DMS153 treated with DMSO at 0.1 percent for 48 hours (cell line): ENCODE results near the gene COL4A6.

Experiments used
- DNase-seq: peaks from one replicate; lab custom pipeline; 2025; ENCODE audit not compliant: unreplicated experiment; lab: John Stamatoyannopoulos, UW

COL4A6 gene

DNA sequence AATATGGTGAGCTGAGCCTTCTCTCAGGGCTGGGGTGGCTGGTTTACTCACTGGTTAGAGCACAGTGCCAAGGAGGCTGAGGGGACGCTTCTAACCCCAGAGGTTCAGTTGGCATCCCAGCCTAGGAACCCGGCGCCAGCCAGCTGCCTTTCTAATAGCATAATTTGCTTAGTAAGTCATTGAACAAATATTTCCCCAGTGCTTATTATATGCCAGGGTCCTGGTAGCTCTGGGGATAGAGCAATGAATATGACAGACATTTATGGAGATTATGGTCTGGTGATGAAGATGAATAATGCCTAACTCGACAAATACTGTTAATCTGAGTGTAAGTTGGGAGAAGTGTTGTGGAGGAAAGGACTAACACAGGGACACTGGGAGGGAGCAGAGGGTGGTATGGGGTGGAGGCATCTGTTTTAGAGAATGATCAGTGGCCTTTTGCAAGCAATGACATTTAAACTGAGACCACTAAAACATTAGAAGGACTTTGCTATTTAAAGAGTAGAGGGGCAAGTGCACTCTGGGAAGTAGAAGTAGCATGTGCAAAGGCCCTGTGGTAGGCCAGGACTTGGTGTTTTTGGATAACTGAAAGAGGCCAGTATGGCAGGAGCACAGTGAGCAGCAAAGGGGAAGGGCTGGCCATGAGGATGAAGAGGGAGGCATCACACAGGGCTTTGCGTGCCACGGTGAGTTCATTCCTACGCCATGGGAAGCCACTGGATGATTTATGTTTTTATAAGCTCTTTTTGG is 274.7 kb downstream of the COL4A6 start:
- DNase-seq, result no peak

DNA sequence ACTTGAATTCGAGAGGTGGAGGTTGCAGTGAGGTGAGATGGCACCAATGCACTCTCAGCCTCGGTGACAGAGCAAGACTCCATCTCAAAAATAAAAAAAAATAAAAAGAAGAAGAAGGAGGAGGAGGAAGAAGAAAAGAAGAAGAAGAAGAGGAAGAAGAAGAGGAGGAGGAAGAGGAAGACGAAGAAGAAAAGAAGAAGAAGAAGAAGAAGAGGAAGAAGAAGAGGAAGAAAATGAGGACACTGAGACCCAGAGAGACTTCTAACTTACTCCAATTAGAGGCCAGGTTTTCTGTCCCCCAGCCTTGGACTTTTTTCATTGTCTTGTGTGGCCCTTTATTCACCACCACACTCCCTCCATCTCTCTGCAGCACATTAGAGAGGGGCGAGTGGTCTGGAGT is 276.0 kb downstream of the COL4A6 start:
- DNase-seq, result no peak

DNA sequence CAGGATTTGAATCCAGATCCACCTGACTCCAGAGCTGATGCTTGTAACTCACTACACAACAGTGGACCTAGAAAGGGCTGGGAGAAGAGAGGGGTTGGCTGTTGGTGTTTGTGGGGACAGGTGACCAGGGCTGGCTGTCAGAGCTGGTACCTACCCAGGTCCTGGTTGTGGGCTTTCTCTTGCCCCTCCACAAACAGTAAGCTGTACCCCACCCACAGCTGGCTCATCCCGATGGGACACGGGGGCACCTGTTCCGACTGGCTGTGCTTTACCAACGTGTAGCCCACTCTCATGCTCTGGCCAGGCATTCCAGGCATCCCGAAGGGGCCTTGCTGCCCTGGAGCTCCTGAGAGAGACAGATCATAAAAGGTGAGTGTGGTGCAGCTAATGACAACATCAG is 277.9 kb downstream of the COL4A6 start:
- no peak for DNase-seq

GRCh38 chrX:108159028-108159670 is 279.1 kb downstream of the COL4A6 start:
- no peak for DNase-seq

DNA sequence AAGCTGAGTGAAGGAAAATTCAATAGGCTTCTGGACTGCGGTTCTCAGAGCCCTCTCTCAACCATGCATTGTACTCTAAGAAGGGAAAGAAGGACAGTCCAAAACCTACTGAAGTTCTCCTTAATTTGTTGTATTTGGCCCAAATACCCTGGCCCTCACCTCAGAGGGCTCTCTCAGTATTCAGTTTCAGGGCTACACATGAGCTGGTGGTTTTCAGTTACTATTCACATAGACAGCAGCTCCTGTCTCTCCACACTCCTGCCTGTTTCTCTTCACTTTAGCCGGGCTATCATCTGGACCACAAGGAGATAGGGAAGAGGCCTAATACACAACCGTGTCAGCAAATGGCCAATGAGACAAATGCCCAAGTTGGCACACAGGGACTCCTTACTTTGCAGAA is 280.6 kb downstream of the COL4A6 start:
- no peak for DNase-seq

DNA sequence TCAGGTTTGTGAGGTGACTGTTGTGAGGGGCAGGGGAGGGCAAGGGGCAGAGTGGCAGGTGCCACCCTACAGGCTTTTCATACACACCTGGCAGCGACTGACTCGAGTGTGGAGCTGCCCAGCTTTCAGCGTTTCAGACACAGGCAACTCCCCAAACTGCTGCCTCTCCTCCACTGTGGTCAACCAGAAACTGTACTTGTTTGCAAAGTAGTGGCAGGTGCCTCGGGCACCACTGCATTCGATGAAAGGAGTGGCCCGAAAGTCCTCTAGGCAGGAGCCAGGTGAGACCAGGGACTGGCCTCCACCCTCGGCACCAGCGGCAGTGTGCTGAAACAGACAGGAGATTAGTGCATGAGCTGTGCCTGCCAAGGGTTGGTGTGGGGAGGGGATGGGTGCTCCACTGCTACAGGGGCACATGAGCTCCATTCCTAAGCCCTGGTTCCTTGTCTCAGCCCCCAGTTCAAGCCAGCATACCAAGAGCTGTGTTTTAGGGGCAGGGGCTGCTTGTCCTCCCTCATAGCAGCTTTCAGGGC is 281.2 kb downstream of the COL4A6 start:
- DNase-seq, result no peak

- DNase-seq, result no peak
These were observed 282.1 kb downstream of the COL4A6 start for GRCh38 chrX:108156082-108156481.

DNA sequence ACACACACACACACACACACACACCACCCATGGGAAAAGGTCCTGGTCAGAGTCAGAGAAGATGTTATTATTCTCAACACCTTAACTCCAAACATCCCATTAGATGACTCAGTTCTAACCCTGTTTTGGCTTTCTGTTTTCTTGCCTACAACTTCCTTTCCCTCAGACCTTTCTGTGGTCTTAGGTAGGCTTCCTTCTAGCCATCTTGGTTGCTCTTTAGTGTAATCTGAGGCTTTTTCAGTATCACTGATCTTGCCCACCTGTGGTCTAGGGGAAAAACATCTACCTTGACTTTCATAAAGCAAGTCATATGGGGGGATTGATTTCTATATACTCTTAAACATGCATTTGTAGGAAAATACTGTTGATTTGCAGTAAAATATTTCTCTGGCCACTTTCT is 289.7 kb downstream of the COL4A6 start:
- no peak for DNase-seq

- no peak for DNase-seq
These were observed 299.2 kb downstream of the COL4A6 start for GRCh38 chrX:108138814-108139702.

GRCh38 chrX:108134724-108135123 is 303.5 kb downstream of the COL4A6 start:
- no peak for DNase-seq

- no peak for DNase-seq
These were observed 305.3 kb downstream of the COL4A6 start for GRCh38 chrX:108132876-108133275.

DNA sequence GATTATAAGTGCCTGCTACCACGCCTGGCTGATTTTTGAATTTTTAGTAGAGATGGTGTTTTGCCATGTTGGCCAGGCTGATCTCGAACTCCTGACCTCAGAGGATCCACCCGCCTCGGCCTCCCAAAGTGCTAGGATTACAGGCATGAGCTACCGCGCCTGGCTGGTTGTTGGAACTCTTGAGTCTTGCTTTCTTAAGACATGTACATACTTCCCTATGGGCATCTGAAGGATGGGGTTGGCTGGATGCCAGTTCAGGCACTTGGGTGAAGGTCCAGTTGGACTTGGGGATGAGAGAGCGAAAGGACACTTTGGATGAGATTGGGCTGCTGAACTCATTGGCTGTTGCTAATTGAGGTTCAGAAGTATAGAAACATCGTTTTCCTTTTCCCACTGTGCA is 306.2 kb downstream of the COL4A6 start:
- no peak for DNase-seq

- no peak for DNase-seq
These were observed 306.8 kb downstream of the COL4A6 start for GRCh38 chrX:108131471-108131870.

DNA sequence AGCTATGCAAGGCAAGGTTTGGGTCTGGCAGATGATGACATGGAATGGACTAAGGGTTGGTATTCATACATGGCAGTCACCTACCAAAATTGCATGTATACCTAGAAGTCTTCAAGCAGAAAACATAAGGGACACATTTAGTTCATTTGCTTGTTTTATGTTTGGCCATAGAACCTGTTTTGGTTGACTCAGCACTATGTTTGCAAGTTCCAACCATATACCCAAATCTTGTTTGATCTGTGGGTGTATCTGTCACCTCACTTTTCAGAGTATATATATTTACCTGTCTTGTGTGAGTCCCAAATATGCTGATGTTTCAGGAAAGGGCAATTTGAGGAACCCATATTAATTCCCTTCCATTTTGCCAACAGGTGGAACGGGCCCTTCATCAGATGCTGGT is 307.3 kb downstream of the COL4A6 start:
- DNase-seq, result no peak

DNA sequence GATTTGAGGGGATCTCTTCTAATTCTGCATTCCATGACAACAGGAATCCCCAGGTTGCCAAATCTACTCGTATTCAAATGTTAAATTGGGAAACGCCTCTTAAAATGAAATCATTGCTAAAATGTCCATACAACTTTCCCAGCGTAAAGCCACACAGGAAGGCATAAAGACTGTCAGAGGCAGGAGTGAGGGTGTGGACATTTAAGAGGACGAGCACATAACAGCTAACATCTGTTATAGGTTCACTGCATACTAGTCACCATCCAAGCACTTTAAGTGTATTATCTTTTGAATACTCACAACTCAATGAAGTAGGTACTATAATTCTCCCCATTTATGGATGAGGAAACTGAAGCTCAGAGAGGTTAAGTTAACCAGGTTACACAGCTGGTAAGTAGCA is 311.1 kb downstream of the COL4A6 start:
- no peak for DNase-seq

- DNase-seq, result no peak
These were observed 311.6 kb downstream of the COL4A6 start for GRCh38 chrX:108126661-108127060.

DNA sequence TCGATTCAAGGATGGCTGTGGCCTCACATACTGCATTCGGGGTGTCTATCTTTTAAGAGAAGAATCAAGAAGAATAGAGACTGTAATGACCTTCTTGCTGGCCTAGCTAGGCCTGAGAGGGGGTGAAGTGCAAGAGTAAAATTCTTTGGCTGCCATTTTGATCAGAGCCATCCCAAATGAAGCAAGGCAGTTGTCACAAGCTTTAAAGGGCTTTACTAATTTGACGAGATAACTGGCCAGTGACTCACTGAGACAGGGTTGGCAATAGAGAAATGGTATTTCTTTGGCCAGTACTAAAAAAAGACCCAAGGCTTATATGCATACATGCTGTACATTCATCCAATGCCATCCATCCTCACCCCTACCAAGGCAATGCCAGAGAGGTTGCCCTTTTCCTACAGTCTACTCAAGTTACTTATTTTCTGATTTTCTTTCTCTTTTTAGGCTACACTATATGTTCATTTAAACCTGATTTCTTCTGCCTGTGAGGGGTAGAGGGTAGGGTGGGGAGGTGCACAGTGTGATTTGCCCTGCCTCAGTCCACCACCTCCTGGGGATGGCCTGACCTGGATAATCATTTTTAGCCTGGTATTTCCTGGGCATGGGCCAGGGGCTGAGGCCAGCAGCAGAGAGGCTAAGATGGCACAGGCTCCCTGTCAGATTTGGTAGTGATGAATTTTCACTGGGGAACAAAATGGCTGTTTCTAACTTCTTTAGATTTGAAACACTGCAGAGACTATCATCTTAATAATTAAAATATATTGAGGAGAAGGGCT is 314.4 kb downstream of the COL4A6 start:
- no peak for DNase-seq

DNA sequence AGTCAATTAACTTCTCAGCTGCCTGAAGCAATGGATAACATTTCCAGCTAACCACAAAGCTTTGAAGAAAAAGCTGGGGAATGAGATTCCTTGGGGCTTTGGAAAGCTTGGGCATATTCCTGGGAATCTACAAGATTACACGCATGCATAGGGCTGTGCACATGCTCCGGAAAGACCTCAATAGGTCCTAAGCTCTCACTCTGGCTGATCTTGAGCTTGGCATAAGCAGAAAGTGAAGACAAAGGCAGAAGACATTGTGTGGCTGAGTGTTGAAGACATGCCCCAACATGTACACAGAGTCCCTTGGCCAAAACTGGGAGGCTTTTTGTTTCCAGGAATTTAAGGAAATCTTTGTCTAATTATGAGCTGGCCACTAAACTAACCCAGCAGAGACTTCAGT is 315.5 kb downstream of the COL4A6 start:
- no peak for DNase-seq

GRCh38 chrX:108121291-108121690 is 316.9 kb downstream of the COL4A6 start:
- no peak for DNase-seq

GRCh38 chrX:108117988-108118387 is 320.2 kb downstream of the COL4A6 start:
- no peak for DNase-seq

DNA sequence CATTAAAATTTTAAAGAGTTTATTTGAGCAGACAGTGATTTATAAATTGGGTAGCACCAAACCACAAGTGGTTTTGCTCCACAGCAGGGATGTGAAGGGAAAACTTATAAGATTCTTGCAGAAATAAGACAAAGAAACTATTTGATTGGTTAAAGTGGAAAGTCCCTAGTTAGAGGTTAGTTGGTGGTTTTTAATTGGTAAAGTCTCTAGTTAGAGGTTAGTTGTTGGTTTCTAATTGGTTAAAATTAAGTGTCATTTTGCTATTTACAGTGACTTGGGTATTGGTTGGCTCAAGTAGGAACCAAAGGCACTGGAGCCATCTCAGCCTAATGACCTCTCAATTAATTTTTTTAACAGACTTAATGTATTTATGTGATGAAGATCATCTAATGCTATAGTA is 323.7 kb downstream of the COL4A6 start:
- DNase-seq, result no peak
